ENCODE results near the gene CITED1.
"Not testable (repeated sequence)": the region's sequence is repeated elsewhere in the genome, so short reads cannot be mapped to it uniquely, and the experiment has no call there.

Gene CITED1, protein sequence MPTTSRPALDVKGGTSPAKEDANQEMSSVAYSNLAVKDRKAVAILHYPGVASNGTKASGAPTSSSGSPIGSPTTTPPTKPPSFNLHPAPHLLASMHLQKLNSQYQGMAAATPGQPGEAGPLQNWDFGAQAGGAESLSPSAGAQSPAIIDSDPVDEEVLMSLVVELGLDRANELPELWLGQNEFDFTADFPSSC

DNA sequence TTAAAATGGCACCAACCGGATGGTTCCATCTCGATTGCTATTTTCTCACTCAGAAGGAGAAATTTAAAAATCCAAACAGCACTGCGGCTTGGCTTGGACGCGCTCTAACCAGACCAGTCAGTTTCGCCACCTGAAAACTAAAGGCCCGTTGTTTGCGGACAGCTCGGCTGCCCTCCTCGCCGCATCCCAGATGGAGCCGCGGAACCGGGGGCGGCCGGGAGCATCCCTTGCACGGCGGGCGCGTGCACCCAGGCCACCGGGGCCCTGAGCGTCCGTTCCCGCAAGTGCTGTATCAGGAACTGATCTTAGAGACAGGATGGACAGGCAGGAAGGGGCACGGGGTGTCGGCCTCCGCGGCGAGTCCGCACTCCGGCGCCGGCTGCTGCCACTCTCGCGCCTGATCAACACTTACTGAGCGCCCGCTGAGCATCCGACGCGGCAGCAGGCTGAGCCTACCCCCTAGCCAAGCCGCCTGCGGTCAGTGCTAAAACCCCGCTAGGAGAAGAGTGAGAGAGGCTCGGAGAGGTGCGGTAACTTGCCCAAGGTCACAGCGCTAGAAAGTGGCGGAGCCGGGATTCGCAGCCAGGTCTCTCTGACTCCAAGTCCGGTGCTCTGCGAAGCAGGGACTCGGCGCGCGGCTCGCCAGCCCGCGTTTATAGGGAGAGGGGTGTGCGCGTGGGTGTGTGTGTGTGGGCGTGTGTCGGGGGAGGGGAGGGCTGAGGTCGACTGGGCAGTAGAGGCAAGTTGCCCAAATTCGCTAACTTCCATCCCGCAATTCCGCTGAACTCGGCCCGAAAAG, at the start of gene CITED1:
Gene CITED1, minus strand, starts transcription at position 629 of the 799 bp plus-strand sequence. CDS start 3,045 bp downstream, outside the sequence.
- DNase-seq (ENCODE audit: low read depth) = no peak

DNA sequence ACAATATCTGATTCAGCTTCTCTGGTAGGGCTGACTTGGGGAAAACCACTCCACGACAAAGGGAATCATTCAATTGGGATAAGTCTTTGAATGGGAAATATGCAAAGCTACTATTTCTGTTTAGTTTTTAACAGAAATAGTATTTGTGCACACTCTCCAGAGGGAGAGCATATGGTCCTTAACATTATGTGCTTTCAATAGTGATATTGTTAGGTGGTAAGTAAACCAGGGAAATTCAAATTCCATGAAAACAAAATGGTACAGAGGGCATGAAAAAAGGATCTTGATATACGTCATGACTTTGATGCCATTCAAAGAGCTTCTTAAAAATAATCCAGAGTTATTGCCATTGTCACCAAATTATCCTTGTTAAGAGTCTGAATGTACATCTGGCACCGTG, 47.1 kb upstream of the CITED1 start:
- no peak for DNase-seq (ENCODE audit: low read depth)

DNA sequence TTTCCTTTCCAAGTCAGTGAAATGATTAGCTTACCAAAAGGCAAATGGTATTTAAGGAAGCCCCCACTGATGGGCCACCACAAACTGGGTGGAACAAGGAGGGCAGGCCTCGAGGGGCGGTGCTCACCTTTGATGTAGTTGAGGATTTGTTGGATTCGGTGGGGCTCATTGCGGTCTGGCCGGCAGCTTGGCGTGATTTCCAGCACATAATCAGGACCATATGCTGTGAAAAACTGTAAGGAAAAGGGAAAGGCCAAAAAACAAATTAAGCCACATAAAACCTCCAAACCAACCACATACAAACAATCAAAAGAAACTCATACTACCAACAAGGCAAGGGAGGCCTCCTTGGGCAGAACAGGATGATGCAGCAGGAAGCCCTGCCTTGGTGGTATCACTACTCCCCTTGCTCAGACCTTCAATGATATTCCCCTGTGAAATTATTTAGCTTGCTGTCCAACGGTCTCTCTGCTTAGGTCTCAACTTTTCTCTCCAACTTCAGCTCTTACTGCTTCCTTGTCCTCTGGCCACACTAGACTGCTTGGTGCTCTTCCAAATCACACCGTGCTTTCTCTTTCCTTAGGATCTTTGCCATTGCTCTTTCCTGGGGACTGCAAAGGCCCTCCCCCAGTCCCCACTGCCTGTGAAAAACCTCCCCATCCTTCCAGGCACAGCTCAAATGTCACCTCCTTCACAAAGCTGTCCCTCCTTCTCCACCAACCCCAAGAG, 46.1 kb upstream of the CITED1 start:
- DNase-seq (ENCODE audit: low read depth) = no peak

DNA sequence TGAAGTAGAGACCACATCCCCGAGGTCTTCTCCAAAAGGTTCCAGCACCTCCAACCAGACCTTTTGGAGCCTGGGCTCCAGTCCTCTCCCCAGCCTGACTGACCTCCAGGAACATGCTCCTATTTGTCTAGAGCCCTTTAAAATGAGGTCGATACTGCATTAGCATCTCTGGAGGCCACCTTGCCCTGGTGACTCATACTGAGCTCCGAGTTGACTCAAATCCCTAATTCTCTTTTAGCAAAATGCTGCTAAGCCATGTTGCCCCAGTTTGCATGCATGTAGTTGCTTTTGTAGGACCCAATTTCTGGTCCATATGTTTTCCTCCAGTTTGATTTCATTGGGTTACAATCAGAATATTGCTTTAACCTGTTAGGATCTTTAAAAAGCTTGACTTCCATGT, 43.5 kb upstream of the CITED1 start:
- no peak for DNase-seq (ENCODE audit: low read depth)

DNA sequence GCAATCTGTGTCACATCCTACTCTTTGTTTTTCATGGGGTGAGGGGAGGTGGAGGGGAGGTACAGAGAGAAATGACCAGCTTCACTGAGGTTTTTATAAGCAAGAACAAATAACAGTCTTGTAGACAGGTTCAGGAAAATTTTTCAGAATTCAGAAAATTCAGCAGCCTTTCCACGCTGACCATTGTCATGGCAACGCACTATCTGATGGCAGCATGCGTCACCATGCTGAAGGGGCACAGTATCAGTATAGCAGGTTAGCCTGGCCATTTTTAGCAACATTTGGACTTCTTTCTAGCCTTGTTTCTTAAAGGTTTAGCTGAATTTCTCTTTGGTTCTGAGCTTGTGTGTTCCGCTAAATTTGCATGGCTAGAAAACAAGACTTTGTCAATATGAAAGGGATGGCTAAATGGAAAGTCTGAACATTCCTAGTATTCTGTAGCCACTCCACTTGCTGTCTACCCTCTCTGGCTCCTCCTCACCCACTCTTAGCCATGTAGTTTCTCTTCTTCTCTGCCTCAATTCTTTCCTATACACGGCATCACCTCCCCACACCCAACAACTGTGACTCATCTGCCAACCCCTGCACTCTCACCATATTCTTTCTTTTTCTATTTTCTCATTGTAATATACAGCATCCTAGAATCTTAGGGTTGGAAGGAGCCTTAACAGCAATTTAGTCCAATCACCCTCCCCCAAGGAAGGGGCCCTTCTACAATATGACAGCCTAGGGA, 42.7 kb upstream of the CITED1 start:
- no peak for DNase-seq (ENCODE audit: low read depth)

DNA sequence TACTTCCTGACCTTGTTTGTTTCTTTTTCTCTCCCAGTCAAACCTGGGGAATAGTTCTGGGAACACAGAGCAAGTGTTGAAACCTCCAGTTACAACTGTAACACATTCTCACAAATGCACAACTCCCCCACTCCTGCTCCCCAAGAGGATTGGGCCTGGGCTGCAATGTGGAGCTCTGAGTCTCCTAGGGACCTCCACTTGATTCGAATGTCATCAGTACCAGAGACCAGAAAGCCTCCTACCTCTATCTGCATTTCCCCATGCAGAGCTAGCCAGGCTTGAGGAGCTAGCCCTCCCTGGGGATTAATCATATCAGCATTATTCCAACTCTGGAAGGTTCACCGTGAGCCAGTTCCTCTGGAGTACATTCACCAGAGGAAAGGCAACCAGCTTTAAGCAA, 41.7 kb upstream of the CITED1 start:
- DNase-seq (ENCODE audit: low read depth) = no peak

DNA sequence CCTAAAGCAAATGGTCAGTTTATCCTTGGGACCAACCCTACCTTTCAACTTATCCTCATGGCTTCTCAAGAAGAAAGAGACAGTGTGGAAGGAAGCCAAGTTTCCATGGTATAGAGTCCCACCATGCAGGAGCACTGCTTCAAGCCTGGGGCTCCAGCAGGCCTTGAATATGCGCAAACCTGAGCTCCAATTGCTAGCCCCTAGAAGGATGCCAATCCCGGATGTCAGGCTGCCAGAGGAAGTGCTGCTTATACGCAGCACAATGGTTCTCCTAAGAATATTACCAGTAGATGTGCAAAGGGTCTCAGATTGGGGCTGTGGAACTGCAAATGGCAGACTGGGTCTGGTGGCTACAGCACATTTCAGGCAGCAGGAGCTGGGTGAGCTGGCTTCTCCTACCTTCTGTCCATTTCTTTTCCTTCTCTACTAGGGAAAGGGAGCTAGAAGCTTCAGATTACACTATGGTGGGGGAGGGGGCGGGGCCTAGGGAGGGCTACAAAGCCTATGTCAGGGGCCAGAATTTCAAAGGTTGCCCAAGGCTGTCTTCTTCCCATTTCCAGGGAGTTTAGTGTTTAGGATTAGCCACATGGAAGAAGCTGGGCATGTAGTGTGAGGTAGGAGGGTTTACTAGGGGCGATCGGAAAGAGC, 40.7 kb upstream of the CITED1 start:
- no peak for DNase-seq (ENCODE audit: low read depth)

DNA sequence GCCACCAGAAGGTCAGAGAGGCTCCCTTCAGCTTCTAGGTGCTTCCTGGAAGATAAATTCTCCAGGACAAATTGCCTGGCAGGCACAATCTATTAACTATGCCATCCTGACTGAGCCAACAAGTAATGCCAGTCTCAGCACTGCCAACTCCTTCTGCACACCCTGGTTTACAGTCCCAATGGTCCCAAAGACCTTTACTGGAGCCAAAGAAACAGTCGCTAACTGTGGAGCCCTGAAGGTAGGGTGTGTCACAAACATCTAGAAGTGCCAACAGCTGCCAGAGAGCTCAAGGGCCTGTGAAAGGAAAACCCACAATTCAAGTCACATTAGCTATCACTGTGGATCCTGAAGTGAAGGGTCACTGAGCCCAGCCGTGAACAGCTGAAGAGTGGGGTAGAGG, 34.9 kb upstream of the CITED1 start:
- DNase-seq (ENCODE audit: low read depth) = no peak

DNA sequence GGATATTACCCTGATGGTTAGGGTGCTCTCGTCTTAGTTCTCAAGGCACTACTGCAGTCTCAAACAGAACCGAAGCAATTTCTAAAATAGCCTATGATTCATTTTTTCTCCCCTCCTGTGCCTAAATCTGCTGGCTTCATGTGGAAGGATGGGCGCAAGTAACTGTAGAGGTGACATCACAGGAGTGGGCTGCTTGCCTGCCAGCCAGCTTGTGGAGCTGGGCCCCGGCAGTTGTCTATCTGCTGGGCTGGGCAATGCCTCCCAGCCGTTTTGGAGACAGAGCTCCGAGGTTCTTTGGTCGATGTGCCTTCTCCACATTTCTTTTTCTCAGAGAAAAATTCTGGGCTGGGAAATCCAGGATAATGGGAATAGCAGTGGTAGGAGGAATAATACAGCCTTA, 34.3 kb upstream of the CITED1 start:
- no peak for DNase-seq (ENCODE audit: low read depth)

DNA sequence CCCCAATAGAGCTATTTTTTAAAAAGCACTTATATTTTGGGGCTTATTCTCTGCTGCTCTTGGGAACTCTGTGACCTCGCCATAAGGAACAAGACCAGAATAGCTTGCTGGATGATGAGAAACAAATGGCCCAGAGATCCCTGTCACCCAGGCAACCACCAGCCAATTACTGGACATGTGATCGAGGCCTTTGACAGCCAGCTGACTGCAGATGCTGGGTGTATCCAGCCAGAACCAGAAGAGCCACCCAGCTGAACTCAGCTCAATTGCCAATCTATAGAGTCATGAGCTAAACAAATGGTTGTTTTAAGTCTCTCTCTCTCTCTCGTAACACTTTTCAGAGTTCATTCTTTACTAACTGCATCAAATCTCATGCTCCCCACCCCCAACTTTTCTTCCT, 24.4 kb upstream of the CITED1 start:
- no peak for DNase-seq (ENCODE audit: low read depth)

DNA sequence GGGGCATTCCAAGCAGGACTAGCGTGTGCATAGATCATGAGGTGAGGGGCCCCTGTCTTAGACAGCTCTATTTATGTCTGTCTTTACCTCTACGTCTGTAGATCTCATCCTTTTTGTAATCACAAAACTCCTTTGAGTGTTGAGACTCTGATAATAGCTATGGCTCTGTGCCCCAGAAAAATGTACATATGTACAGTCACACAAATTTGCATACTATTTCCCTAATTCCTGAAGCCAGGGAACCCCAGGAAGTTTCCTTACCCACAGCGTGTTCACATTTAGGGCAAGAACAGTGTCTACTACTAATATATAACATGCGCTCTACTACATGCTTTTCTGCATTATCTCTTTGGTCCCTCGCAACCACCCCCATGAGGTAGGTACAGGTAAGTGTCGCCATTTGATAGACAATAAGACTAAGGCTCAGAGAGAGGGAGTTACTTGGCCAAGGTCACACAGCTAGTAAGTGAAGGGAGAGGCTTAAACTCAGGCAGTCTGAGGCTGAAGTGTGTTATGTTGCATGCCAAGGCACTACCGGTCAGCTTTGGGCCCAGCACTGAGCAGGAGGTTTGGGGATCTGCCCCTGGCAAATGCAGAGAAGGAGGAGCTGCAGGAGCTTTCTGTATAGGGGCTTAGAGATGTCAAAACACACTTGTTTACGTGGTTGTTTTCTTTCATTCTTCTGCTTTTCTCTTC, 21.0 kb upstream of the CITED1 start:
- DNase-seq (ENCODE audit: low read depth) = no peak

DNA sequence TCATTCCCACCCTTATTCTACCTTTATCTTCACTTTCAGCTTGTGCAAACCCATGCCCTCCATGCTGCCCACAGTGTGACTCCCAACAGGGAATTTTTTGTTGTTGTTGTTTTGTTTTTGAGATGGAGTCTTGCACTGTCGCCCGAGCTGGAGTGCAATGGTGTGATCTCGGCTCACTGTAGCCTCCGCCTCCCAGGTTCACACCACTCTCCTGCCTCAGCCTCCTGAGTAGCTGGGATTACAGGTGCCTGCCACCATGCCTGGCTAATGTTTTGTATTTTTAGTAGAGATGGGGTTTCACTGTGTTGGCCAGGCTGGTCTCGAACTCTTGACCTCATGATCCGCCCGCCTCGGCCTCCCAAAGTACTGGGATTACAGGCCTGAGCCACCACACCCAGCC, 13.9 kb upstream of the CITED1 start:
- not testable (repeated sequence) for DNase-seq (ENCODE audit: low read depth)

DNA sequence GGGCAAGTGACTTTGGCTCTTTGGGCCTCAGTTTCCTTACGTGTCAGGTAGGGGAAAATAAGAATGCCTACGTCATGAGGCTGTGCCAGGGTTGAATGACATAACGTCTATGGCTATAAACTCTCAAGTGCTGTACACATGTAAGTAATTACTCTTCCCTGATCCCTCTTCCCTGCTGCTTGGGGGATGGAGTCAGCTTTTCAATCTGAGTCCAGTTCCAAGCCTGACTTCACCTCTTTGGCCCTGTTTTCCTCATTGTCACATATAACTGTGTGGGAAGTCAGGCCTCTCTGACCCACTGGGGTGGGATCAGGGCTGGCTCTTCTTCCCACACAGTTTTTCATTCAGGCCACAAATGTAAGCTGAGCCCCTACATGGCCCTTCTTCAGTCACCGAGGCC, 11.4 kb upstream of the CITED1 start:
- no peak for DNase-seq (ENCODE audit: low read depth)

DNA sequence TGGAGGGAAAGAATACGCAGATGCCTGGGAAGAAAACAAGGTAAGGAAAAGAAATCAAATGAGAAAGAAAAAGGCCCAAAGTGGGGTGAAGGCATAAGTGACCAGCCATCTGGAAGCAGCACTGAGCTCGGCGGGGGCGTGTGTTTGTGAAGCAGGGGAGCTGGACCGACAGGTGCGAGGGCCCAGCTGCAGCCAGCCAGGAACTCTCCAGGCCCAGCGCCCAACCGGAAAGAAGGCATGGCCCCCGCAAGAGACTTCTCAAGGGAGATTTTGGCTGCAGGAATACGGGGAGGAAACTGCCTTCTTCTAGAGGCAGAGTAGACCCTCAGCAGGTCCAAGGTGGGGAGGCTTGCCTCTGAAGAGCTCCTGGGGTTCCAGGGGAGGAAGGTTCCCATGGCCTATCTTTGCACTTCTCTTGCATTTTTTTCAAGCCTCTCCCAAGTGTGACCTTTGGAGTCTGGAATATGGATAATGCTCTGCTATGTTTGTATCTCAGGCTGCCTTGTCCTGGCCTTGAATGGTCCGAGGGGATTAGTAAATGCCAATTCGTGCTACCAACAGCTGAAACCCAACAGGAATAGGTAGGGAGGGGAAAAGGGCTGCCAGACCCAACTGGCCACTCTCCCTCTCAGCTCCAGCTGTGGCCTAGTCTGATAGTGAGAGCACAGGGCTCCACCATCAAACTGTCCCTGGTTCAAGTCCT, 10.8 kb upstream of the CITED1 start:
- DNase-seq (ENCODE audit: low read depth) = no peak

DNA sequence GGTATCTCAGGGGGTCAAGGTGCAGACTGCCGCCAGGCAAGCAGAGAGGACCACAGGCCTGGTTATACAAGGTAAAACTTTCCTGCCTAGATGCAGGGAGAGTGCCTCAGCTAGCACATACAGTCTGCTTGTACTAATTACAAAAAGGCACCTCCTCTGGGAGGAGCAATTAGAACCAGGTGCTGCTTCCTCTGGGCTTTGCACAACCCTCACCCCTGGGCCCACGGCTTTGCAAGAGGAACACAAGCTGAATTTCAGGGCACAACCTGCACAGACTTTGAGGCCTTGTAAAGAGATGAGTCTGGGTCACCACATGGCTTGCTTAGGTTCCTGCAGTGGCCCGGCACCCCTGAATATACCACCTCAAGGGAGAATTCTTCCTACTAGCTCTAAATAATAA, 9.2 kb upstream of the CITED1 start:
- no peak for DNase-seq (ENCODE audit: low read depth)

DNA sequence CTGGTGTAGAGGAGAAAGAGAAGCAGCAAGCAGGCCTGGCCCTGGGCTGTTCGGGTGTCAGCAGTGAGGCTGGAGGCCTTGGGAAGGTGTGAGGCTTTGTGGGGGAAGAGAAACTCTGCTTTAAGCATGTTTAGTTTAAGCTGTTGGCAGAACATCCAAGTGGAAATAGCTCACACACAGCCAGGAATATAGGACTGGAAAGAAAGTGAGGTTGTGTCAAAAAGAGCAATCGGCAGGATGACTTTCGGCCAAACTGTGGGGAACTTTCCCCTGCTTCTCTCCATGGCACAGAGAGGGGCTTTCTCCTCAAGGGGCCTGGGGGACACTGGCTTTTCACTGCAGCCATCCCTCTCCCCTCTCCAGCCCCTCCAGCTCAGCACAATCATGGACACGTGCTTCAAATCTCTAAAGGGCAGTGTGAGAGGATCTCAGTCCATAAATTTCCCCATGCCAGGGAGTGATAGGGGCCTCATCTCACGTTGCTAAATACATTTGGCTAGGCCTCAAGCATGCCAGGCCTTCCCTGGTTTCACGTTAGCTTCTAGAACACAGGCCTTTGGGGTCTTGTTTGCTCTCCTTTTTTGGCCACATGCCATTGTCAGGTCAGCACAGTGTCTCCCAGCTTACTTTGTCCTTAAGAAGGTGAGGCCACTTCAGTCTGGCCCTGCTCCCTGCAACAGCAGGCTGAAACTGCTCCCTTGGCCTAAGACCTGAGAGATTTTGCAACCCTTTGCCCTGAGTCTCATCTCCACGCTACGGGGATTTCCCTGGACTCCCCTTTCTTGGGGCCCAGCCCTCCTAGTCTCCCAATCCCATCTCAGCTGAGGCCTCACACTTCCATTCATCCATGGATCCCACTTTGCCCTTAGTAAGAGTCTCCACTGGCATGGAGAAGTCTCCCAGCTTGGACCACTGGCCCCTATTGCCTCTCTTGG, 8.3 kb upstream of the CITED1 start:
- no peak for DNase-seq (ENCODE audit: low read depth)

DNA sequence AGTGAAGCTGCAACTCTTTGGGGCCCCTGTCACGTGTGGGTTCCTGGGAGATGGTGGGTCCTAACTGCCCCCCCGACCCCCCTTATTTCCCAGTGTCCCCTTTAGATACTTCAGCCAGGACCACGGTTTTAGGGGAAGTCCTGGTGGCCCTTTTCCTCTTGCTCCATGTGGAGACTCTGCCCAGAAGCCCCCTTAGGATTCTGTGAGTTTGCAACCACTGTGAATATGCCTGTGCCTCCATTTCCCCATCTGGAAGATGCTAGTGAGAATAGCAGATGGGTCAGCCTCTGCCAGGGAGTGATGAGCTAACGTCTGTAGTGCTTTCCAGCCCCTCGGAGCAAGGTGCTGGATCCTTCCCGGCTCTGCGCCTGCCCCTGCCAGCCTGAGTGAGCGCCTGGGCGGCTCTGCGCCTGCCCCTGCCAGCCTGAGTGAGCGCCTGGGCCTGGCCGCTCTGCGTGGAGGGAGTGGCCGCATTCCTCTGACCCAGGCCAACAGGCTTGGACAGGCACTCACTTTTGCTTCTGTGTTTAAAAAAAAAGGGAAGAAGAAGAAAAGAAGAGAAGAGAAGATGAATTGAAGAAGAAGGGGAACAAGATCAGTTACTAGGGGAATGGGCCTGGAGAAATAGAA, 6.7 kb upstream of the CITED1 start:
- DNase-seq (ENCODE audit: low read depth) = no peak

DNA sequence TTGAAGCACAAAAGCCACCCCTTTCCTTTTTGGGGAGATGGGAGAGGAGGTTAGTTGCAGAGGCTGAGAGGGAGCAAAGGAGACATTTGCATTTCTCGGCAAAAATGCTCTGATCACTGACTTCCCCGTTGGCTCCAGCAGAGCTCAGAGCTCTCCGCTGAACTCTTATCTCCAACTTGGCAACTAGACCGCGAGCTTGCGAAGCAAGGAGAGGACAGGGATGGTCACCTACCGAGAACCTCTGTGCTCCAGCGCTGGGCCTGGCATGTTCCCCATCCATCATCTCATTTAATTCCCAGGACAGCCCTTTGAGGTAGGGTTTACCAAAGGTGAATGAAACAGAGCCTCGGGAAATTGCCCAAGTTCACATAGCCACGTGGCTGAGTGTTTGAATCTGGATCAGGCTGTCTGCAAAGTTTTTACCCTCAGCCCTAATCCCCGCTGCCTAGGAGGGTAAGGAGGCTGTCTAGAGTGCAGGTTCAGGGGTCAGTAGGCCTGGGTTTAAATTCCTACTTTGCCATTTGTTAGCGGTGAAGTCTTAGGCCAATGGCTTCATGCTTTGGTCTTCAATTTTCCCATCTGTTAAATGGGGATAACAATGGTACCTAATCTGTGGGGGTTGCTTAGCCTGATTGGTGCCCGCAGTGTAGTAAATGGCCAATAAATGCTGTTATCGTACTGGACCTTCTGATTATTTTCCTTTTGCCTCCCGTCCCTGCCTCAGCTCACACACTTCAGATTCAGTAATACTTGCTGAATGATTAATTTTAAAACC, 3.8 kb upstream of the CITED1 start:
- DNase-seq (ENCODE audit: low read depth) = no peak

Measured in stimulated activated CD8-positive, alpha-beta memory T cell treated with anti-CD3 and anti-CD28 coated beads, Interleukin-7, amount 100 ng/mL, for 24 hours (primary cell).